ENCODE measurements around the gene ITGA11.

Gene ITGA11

DNA sequence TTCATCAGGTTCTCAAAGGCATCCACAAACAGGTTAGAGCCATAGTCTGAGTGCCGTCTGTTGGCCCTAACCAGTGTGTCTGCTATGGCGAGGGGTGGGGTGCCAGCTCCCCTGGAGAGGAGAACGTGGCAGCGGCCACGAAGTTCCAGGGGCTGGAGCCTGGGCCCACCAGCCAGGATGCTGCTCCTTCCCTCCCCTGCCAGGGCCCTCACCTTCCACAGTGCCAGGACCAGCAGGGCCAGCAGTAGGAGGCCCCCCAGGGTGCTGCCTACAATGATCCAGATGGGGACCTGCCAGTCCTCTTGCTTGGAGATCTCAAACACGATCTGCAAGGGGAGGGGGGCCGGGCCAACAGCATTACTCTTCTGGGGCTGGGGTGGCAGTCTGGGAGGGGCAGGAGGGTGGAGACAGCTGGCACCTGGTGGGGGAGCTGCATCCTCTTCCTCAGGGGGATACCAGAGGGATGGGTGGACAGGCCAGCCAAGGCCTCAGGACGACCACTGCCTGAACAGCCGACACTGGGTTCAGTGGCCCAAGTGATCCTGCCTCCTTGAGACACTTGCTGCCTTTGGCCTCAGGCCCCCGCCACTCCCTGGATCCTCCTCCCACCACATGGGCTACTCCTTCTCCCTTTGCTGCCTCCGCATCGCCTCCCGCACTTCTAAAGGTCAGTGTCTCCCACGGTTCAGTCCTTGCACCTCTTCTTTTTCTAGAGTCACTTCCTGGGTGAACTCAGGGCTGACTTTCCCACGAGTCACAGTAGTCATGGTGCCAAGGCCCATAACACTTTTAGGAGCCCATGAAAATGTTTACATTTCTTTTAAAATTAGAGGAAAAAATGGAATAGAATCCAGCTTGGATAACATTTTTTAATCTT is 128.2 kb downstream of the ITGA11 start:
- TF ChIP-seq, protein P1, sequence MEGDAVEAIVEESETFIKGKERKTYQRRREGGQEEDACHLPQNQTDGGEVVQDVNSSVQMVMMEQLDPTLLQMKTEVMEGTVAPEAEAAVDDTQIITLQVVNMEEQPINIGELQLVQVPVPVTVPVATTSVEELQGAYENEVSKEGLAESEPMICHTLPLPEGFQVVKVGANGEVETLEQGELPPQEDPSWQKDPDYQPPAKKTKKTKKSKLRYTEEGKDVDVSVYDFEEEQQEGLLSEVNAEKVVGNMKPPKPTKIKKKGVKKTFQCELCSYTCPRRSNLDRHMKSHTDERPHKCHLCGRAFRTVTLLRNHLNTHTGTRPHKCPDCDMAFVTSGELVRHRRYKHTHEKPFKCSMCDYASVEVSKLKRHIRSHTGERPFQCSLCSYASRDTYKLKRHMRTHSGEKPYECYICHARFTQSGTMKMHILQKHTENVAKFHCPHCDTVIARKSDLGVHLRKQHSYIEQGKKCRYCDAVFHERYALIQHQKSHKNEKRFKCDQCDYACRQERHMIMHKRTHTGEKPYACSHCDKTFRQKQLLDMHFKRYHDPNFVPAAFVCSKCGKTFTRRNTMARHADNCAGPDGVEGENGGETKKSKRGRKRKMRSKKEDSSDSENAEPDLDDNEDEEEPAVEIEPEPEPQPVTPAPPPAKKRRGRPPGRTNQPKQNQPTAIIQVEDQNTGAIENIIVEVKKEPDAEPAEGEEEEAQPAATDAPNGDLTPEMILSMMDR (conservative IDR thresholded peaks at IDR 0.05; ENCODE audit: low read depth), result no peak
- peak overlapping the region; percentile 67 for H3K27ac ChIP-seq
- DNase-seq (ENCODE audit: low spot score), result no peak
- POLR2A ChIA-PET (ENCODE audit: low non-redundant PET), result no interaction called here
- CTCF ChIA-PET, result interaction anchor here (0.6 to 4.0 kb wide), 6 partner anchors 44 to 755 kb away, joined by 3 to 39 read pairs (median 4); no protein-coding TSS in a partner anchor

DNA sequence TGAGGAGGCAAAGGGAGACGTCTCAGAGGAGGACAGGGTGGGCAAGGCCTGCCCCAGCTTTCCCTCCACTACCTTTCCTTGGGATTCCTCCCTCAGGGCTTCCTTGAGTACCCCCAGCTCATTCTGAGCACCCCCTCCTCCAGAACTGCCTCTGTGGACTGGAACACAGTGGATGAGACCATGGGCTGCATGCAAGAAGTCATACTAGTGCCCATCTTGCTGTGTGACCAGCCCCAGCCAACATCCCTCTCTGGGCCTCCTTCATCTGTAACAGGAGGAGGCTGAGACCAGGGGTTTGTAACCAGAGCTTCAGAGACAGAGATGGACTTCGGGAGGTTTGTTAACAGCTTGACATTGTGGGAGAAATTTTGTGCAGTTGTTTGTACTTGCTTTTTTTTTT is 128.8 kb downstream of the ITGA11 start:
- TF ChIP-seq, protein P1 (conservative IDR thresholded peaks at IDR 0.05; ENCODE audit: low read depth), result no peak
- DNase-seq (ENCODE audit: low spot score), result no peak
- ChIA-PET POLR2A (ENCODE audit: low non-redundant PET) (no interaction called here), CTCF (interaction anchor here (0.6 to 2.3 kb wide), 3 partner anchors 50 to 756 kb away, joined by 3 to 7 read pairs (median 4); no protein-coding TSS in a partner anchor)
- H3K27ac ChIP-seq, result 0 out of 2 replicates have a peak overlapping the region, but pooled peaks have one; percentile 4

DNA sequence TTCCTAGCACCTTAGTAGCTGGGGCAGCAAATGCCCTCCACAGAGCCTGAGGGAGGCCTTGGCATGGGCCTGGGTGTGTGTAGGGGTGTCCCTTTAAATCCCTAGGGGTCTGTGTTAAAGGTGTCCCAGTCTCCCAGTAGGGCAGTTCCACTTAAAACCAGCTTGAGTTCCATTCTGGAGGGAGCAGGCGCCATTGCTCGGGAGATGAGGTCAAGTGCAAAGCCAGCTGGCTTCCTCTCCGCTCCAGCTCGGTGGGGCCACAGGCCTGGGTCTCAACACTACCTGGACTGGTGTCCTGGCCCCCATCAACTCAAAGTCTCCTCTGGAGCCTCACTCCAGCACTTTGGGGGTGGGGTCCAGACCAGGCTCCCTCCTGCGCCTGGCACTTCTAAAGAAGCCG is 129.2 kb downstream of the ITGA11 start:
- CTCF ChIA-PET, result interaction anchor here (0.6 to 2.3 kb wide), 2 partner anchors 50 to 324 kb away, joined by 4 to 7 read pairs; no protein-coding TSS in a partner anchor
- TF ChIP-seq, protein P1 (conservative IDR thresholded peaks at IDR 0.05; ENCODE audit: low read depth), result no peak
- H3K27ac ChIP-seq, result 0 out of 2 replicates have a peak overlapping the region, but pooled peaks have one; percentile 4
- DNase-seq (ENCODE audit: low spot score), result no peak
- POLR2A ChIA-PET (ENCODE audit: low non-redundant PET), result no interaction called here

- TF ChIP-seq, protein P1 (conservative IDR thresholded peaks at IDR 0.05; ENCODE audit: low read depth), result no peak
- DNase-seq (ENCODE audit: low spot score), result no peak
- H3K27ac ChIP-seq, result no peak overlapping the region
- ChIA-PET CTCF (no interaction called here), POLR2A (ENCODE audit: low non-redundant PET) (no interaction called here)
Measured at GRCh38 chr15:68301301-68301700, 130.7 kb downstream of the ITGA11 start.

GRCh38 chr15:68300115-68300940 is 131.6 kb downstream of the ITGA11 start:
- no peak for DNase-seq (ENCODE audit: low spot score)
- CTCF ChIA-PET, result no interaction called here
- TF ChIP-seq, protein P1 (conservative IDR thresholded peaks at IDR 0.05; ENCODE audit: low read depth), result no peak
- no peak overlapping the region for H3K27ac ChIP-seq
- POLR2A ChIA-PET (ENCODE audit: low non-redundant PET), result no interaction called here

DNA sequence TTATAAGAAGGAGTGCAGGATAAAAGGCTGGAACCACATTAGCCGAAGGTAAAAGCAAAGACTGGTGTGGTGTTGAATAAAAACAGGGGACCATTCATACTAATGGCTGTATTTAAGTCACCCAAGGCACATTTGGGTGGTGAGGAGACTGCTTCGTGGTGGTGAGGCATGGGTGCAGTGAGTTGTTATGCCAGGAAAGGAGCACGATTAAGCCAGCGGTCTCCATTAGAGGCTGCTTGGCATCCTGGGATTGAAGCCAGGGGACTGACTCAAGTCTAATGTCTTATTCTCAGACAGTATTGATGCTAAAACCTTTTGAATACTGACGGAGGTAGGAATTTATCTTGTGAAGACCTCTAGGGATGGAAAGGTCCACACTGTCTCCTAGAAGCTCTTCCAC is 132.5 kb downstream of the ITGA11 start:
- DNase-seq (ENCODE audit: low spot score), result no peak
- H3K27ac ChIP-seq, result no peak overlapping the region; the same call in 1 of the 2 replicates
- POLR2A ChIA-PET (ENCODE audit: low non-redundant PET), result no interaction called here

More for the DNA sequence above, 132.5 kb downstream of the ITGA11 start:
- TF ChIP-seq, protein P1 (conservative IDR thresholded peaks at IDR 0.05; ENCODE audit: low read depth), result no peak
- CTCF ChIA-PET, result interaction anchor here (2.4 kb wide), 1 partner anchor 47 kb away, joined by 8 read pairs; no protein-coding TSS in a partner anchor

Data from RWPE1 (cell line).